ENCODE results near the gene ATP8A2. TPM values are rescaled to one million over a fixed set of nuclear protein-coding genes. Genes with fewer than 3 reads are reported as not detected.
"Not testable (repeated sequence)": the region's sequence is repeated elsewhere in the genome, so short reads cannot be mapped to it uniquely, and the experiment has no call there.

The ATP8A2 gene
- total RNA-seq, 1 donor from 2014 or later: 1.9 TPM

DNA sequence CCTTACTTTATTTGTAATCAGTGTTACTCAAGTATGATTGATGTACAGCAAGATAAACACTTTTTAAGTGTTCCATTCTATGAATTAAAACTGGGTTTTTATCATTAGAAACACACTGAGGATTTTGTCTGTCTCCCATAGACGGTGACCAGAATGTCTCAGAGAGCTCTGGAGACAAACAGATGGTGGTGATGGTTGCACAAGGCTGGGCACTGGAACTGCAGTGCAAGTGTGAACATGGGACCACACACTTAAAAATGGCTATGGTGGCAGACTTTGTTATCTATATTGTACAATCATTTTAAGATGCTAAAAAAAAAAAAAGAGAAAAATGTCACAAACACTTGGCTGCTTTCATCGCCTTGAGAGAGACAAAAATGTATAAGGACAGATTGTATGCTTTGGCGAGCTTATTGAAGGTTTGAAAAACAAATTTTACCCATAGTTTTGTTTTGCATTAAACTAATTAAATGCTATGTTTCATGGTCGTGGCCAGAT is 407.1 kb downstream of the ATP8A2 start:
- Mint-ChIP-seq H3K9me3 (ENCODE audit: low read depth) (no peaks in the 10 kb centered on the region), H3K4me1 (ENCODE audit: low read depth) (peaks cover 19% of the 10 kb centered on the region), H3K27me3 (ENCODE audit: low read depth) (no peaks in the 10 kb centered on the region), H3K36me3 (ENCODE audit: low read depth) (no peaks in the 10 kb centered on the region), H3K4me3 (ENCODE audit: unreplicated experiment) (no peak overlapping the region), H3K27ac (ENCODE audit: unreplicated experiment) (no peak overlapping the region)
- TF ChIP-seq, protein P1, sequence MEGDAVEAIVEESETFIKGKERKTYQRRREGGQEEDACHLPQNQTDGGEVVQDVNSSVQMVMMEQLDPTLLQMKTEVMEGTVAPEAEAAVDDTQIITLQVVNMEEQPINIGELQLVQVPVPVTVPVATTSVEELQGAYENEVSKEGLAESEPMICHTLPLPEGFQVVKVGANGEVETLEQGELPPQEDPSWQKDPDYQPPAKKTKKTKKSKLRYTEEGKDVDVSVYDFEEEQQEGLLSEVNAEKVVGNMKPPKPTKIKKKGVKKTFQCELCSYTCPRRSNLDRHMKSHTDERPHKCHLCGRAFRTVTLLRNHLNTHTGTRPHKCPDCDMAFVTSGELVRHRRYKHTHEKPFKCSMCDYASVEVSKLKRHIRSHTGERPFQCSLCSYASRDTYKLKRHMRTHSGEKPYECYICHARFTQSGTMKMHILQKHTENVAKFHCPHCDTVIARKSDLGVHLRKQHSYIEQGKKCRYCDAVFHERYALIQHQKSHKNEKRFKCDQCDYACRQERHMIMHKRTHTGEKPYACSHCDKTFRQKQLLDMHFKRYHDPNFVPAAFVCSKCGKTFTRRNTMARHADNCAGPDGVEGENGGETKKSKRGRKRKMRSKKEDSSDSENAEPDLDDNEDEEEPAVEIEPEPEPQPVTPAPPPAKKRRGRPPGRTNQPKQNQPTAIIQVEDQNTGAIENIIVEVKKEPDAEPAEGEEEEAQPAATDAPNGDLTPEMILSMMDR (IDR thresholded peaks at IDR 0.05): no peak
- no peak for DNase-seq (ENCODE audit: low spot score)

DNA sequence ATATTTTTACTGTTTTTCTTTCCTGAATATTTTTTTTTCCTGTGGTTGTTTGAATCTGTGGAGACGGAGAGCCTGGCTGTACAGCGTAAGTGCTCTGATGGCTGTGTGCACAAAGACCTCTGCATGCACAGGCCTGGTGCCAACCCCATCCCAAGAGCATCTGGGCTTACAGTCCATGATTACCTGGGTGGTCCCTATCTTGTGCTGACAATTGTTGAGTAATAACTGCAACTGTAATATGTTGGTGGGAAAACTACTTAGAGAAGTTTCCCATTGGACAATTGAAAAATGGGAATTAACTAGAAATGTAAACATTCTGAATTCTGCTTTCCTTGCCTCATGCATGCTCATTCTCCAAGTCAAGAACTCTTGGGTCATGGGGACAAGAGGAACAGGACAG is 411.3 kb downstream of the ATP8A2 start:
- Mint-ChIP-seq H3K27me3 (ENCODE audit: low read depth) (no peaks in the 10 kb centered on the region), H3K4me1 (ENCODE audit: low read depth) (peaks cover 15% of the 10 kb centered on the region), H3K4me3 (ENCODE audit: unreplicated experiment) (no peak overlapping the region), H3K36me3 (ENCODE audit: low read depth) (no peaks in the 10 kb centered on the region), H3K9me3 (ENCODE audit: low read depth) (no peaks in the 10 kb centered on the region), H3K27ac (ENCODE audit: unreplicated experiment) (no peak overlapping the region)
- DNase-seq (ENCODE audit: low spot score): no peak
- TF ChIP-seq, protein P1 (IDR thresholded peaks at IDR 0.05): no peak

- Mint-ChIP-seq H3K4me1 (ENCODE audit: low read depth) (peaks cover 15% of the 10 kb centered on the region), H3K27ac (ENCODE audit: unreplicated experiment) (no peak overlapping the region), H3K9me3 (ENCODE audit: low read depth) (no peaks in the 10 kb centered on the region), H3K36me3 (ENCODE audit: low read depth) (no peaks in the 10 kb centered on the region), H3K4me3 (ENCODE audit: unreplicated experiment) (no peak overlapping the region), H3K27me3 (ENCODE audit: low read depth) (no peaks in the 10 kb centered on the region)
- TF ChIP-seq, protein P1 (IDR thresholded peaks at IDR 0.05): no peak
- DNase-seq (ENCODE audit: low spot score): no peak
Measured at GRCh38 chr13:25783601-25784024, 411.8 kb downstream of the ATP8A2 start.

DNA sequence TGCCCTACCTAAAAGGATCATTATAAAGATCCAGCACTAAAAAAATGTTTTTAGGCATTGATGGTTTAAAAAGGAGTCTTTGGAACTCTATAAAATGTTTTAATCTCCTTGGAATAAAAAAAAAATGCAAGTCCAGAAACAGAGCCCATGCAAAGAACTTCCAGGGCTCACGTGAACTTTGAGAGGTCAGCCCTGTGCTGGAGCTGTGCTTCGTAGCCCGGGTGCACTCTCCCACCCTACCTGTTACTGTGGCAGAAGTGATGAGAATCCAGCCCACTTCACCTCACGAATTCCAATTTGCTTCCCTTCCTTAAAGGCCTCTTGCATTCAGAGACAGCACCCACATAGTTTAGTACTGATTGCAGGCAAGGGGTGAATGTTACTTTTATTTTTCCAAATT is 412.3 kb downstream of the ATP8A2 start:
- Mint-ChIP-seq H3K4me3 (ENCODE audit: unreplicated experiment) (no peak overlapping the region), H3K4me1 (ENCODE audit: low read depth) (peaks cover 15% of the 10 kb centered on the region), H3K27ac (ENCODE audit: unreplicated experiment) (no peak overlapping the region), H3K36me3 (ENCODE audit: low read depth) (no peaks in the 10 kb centered on the region), H3K27me3 (ENCODE audit: low read depth) (no peaks in the 10 kb centered on the region), H3K9me3 (ENCODE audit: low read depth) (peaks cover under 1% of the 10 kb centered on the region)
- TF ChIP-seq, protein P1 (IDR thresholded peaks at IDR 0.05): no peak
- no peak for DNase-seq (ENCODE audit: low spot score)

GRCh38 chr13:25790137-25790536 is 418.4 kb downstream of the ATP8A2 start:
- H3K36me3 Mint-ChIP-seq (ENCODE audit: low read depth); H3K27ac Mint-ChIP-seq (ENCODE audit: unreplicated experiment); H3K27me3 Mint-ChIP-seq (ENCODE audit: low read depth); DNase-seq (ENCODE audit: low spot score); H3K4me3 Mint-ChIP-seq (ENCODE audit: unreplicated experiment); H3K4me1 Mint-ChIP-seq (ENCODE audit: low read depth); H3K9me3 Mint-ChIP-seq (ENCODE audit: low read depth): not testable (repeated sequence)

GRCh38 chr13:25795277-25795676 is 423.5 kb downstream of the ATP8A2 start:
- no peaks in the 10 kb centered on the region for H3K27me3 Mint-ChIP-seq (ENCODE audit: low read depth)
- H3K4me3 Mint-ChIP-seq (ENCODE audit: unreplicated experiment): no peak overlapping the region
- TF ChIP-seq, protein P1 (IDR thresholded peaks at IDR 0.05): no peak
- H3K36me3 Mint-ChIP-seq (ENCODE audit: low read depth): no peaks in the 10 kb centered on the region
- H3K4me1 Mint-ChIP-seq (ENCODE audit: low read depth): peaks cover 4% of the 10 kb centered on the region
- H3K27ac Mint-ChIP-seq (ENCODE audit: unreplicated experiment): no peak overlapping the region
- no peaks in the 10 kb centered on the region for H3K9me3 Mint-ChIP-seq (ENCODE audit: low read depth)
- no peak for DNase-seq (ENCODE audit: low spot score)

All from chondrocyte (in vitro differentiated cells).